H1 (cell line): ENCODE data around the gene TBC1D19. TPM values are rescaled to one million over a fixed set of nuclear protein-coding genes. Genes with fewer than 3 reads are reported as not detected.

ENCODE experiments used
- CTCF ChIA-PET: fragments of 300-600 bp; sonication (Branson Sonifier 250); formaldehyde crosslinking; loops from one replicate; lab custom pipeline; 2021; ENCODE audit not compliant: partially characterized antibody; lab: Charles Lee
- POLR2A ChIA-PET: fragments of 300-600 bp; sonication (Branson Sonifier 250); formaldehyde crosslinking; loops from one replicate; lab custom pipeline; 2021; ENCODE audit warnings: inconsistent platforms; ENCODE audit not compliant: partially characterized antibody; lab: Charles Lee
- DNase-seq, 2 experiments: peaks; one replicate each; pipeline versions ENCODE4 v3.0.0 to v3.0.0-alpha.2; 2010 to 2022; ENCODE audit warnings: low spot score in 2 of 2, low read depth in 1 of 2, mixed read lengths in 1 of 2
- FAIRE-seq: peaks from 2 replicates; lab custom pipeline; 2011; peaks lifted over from hg19 to GRCh38; lab: Jason Lieb, UNC
- H2AFZ ChIP-seq: 2 replicates; pipeline ENCODE4 v1.8.1; 2012; ENCODE audit warnings: low read length, inconsistent platforms
- H2AK5ac ChIP-seq: 2 replicates; pipeline ENCODE4 v1.6.1; 2013; ENCODE audit warnings: low read depth, low read length
- H2BK120ac ChIP-seq: replicated peaks from 2 replicates; pipeline ENCODE3; 2013; ENCODE audit warnings: low read depth, low read length, inconsistent platforms
- H2BK12ac ChIP-seq: 2 replicates; pipeline ENCODE4 v1.6.1; 2013; ENCODE audit warnings: low read depth, low read length
- H2BK15ac ChIP-seq: 2 replicates; pipeline ENCODE4 v1.6.1; 2013; ENCODE audit warnings: low read length
- H2BK20ac ChIP-seq: 2 replicates; pipeline ENCODE4 v1.6.1; 2013; ENCODE audit warnings: low read length
- H2BK5ac ChIP-seq: 2 replicates; pipeline ENCODE4 v1.6.1; 2013; ENCODE audit warnings: low read depth, low read length
- H3K14ac ChIP-seq: 2 replicates; pipeline ENCODE4 v1.6.1; 2013; ENCODE audit warnings: inconsistent platforms; ENCODE audit not compliant: insufficient read length
- H3K18ac ChIP-seq: 2 replicates; pipeline ENCODE4 v1.6.1; 2013; ENCODE audit warnings: low read length; ENCODE audit errors: extremely low read depth
- H3K23ac ChIP-seq: 2 replicates; pipeline ENCODE4 v1.6.1; 2013; ENCODE audit warnings: inconsistent platforms; ENCODE audit not compliant: insufficient read length
- H3K23me2 ChIP-seq: 2 replicates; pipeline ENCODE4 v1.6.1; 2013; ENCODE audit warnings: low read depth, low read length
- H3K27ac ChIP-seq: 2 replicates; pipeline ENCODE4 v1.6.1; 2011; ENCODE audit warnings: low read depth, low read length, inconsistent platforms
- H3K27me3 ChIP-seq, 4 experiments: replicated peaks in 1 of 4; 1 replicate in 1 of 4; 2 replicates in 3 of 4; pipeline versions ENCODE4 v1.6.1 to v1.8.1; 2011 to 2013; ENCODE audit warnings: low read length in 3 of 4, mild to moderate bottlenecking in 3 of 4, inconsistent platforms in 2 of 4, mixed read lengths in 2 of 4, moderate library complexity in 1 of 4; ENCODE audit not compliant: control insufficient read depth in 3 of 4, insufficient read depth in 3 of 4; ENCODE audit errors: extremely low read depth in 1 of 4
- H3K36me3 ChIP-seq, 4 experiments: 2 replicates each; pipeline versions ENCODE4 v1.6.1 to v1.8.1; 2011 to 2013; ENCODE audit warnings: mild to moderate bottlenecking in 4 of 4, low read length in 3 of 4, moderate library complexity in 2 of 4, control low read depth in 1 of 4, inconsistent platforms in 1 of 4; ENCODE audit not compliant: insufficient read depth in 4 of 4, control insufficient read depth in 2 of 4
- H3K4ac ChIP-seq: replicated peaks from 2 replicates; pipeline ENCODE3; 2013; ENCODE audit warnings: low read length, low read depth, mixed read lengths, inconsistent platforms; ENCODE audit not compliant: insufficient read length
- H3K4me1 ChIP-seq, 4 experiments: replicated peaks in 1 of 4; 1 replicate in 1 of 4; 2 replicates in 3 of 4; pipeline versions ENCODE4 v1.6.1 to v1.8.1; 2011 to 2013; ENCODE audit warnings: low read length in 3 of 4, inconsistent platforms in 2 of 4, mixed read lengths in 1 of 4; ENCODE audit not compliant: insufficient read depth in 4 of 4, control insufficient read depth in 3 of 4
- H3K4me2 ChIP-seq, 2 experiments: 2 replicates each; pipeline versions ENCODE4 v1.6.1 to v1.8.1; 2011 to 2013; ENCODE audit warnings: low read depth in 2 of 2, low read length in 2 of 2, control low read depth in 1 of 2, inconsistent platforms in 1 of 2, mild to moderate bottlenecking in 1 of 2; ENCODE audit not compliant: insufficient read depth in 1 of 2
- H3K4me3 ChIP-seq, 4 experiments: fragments of 200-600, 300-600 bp in 1 of 4; sonication (generic), shearing (Covaris generic), sonication (Bioruptor Twin) in 1 of 4; 2 replicates each; pipeline versions ENCODE4 v1.5.1 to v1.8.1; 2011 to 2016; ENCODE audit warnings: low read length in 4 of 4, low read depth in 3 of 4, control low read depth in 2 of 4, inconsistent platforms in 2 of 4, mild to moderate bottlenecking in 2 of 4, mixed read lengths in 1 of 4, moderate library complexity in 1 of 4; ENCODE audit not compliant: insufficient read depth in 2 of 4; ENCODE audit errors: extremely low read depth in 1 of 4
- H3K56ac ChIP-seq: replicated peaks from 2 replicates; pipeline ENCODE3; 2013; ENCODE audit warnings: low read depth, mild to moderate bottlenecking, mixed read lengths, low read length, inconsistent platforms; ENCODE audit not compliant: insufficient read length
- H3K79me1 ChIP-seq: 2 replicates; pipeline ENCODE4 v1.6.1; 2013; ENCODE audit warnings: low read depth, low read length, control low read depth
- H3K79me2 ChIP-seq, 2 experiments: 2 replicates each; pipeline versions ENCODE4 v1.6.1 to v1.8.1; 2012 to 2013; ENCODE audit warnings: low read length in 2 of 2, mild to moderate bottlenecking in 2 of 2, inconsistent platforms in 1 of 2; ENCODE audit not compliant: insufficient read depth in 2 of 2, control insufficient read depth in 1 of 2
- H3K9ac ChIP-seq, 4 experiments: replicated peaks in 1 of 4; 1 replicate in 1 of 4; 2 replicates in 3 of 4; pipeline versions ENCODE4 v1.6.1 to v1.8.1; 2011 to 2013; ENCODE audit warnings: low read depth in 3 of 4, low read length in 3 of 4, control low read depth in 2 of 4, mild to moderate bottlenecking in 2 of 4, moderate library complexity in 2 of 4, inconsistent platforms in 1 of 4; ENCODE audit errors: extremely low read depth in 1 of 4
- H3K9me3 ChIP-seq, 2 experiments: 2 replicates each; pipeline versions ENCODE4 v1.6.1 to v1.8.1; 2012 to 2013; ENCODE audit warnings: mild to moderate bottlenecking in 2 of 2, moderate library complexity in 2 of 2, control low read depth in 1 of 2, inconsistent platforms in 1 of 2, low read depth in 1 of 2, low read length in 1 of 2, mixed read lengths in 1 of 2; ENCODE audit not compliant: insufficient read depth in 2 of 2
- H4K20me1 ChIP-seq, 2 experiments: replicated peaks in 1 of 2; 2 replicates each; pipeline versions ENCODE3 to v1.8.1; 2011 to 2013; ENCODE audit warnings: inconsistent platforms in 2 of 2, low read length in 2 of 2, mild to moderate bottlenecking in 1 of 2; ENCODE audit not compliant: insufficient read depth in 2 of 2, control insufficient read depth in 1 of 2
- H4K5ac ChIP-seq: 2 replicates; pipeline ENCODE4 v1.6.1; 2013; ENCODE audit warnings: low read length, low read depth, mixed read lengths, inconsistent platforms; ENCODE audit not compliant: insufficient read length
- H4K8ac ChIP-seq: 2 replicates; pipeline ENCODE4 v1.8.0; 2013; ENCODE audit warnings: mild to moderate bottlenecking, moderate library complexity, low read length, inconsistent platforms; ENCODE audit not compliant: insufficient read depth; ENCODE audit errors: extremely low read depth
- H4K91ac ChIP-seq: replicated peaks from 2 replicates; pipeline ENCODE3; 2013; ENCODE audit warnings: low read length, mixed read lengths, inconsistent platforms; ENCODE audit not compliant: insufficient read length
- BRCA1 ChIP-seq: IDR thresholded peaks from 2 replicates; pipeline ENCODE4 v1.6.1; 2012; ENCODE audit warnings: low read depth, low read length, improper control_type of control experiment
- CREB1 ChIP-seq: IDR thresholded peaks from 2 replicates; pipeline ENCODE4 v1.6.1; 2012; ENCODE audit warnings: inconsistent platforms
- CTBP2 ChIP-seq: IDR thresholded peaks from 2 replicates; pipeline ENCODE4 v1.7.0; 2011; ENCODE audit warnings: borderline replicate concordance, mild to moderate bottlenecking, moderate library complexity, mixed read lengths, low read length; ENCODE audit not compliant: insufficient read depth, insufficient read length
- GABPA ChIP-seq: IDR thresholded peaks from 2 replicates; pipeline ENCODE4 v1.6.1; 2011; ENCODE audit warnings: mild to moderate bottlenecking, low read length, moderate library complexity, borderline replicate concordance; ENCODE audit not compliant: insufficient read depth
- KDM4A ChIP-seq: IDR thresholded peaks from one replicate; pipeline ENCODE4 v1.7.1; 2012; ENCODE audit warnings: low read depth, mild to moderate bottlenecking, moderate library complexity, low read length, inconsistent platforms; ENCODE audit not compliant: severe bottlenecking
- MAFK ChIP-seq: IDR thresholded peaks from 2 replicates; pipeline ENCODE4 v1.6.1; 2012; ENCODE audit warnings: low read depth, mild to moderate bottlenecking, improper control_type of control experiment, low read length
- NRF1 ChIP-seq: IDR thresholded peaks from 2 replicates; pipeline ENCODE4 v1.6.1; 2011; ENCODE audit warnings: mild to moderate bottlenecking, low read depth, low read length, improper control_type of control experiment
- RXRA ChIP-seq: IDR thresholded peaks from 2 replicates; pipeline ENCODE4 v1.6.1; 2011; ENCODE audit warnings: low read depth, mild to moderate bottlenecking, low read length, moderate library complexity; ENCODE audit not compliant: insufficient read depth
- SAP30 ChIP-seq: fragments of 300-600 bp; sonication (generic); IDR thresholded peaks from 2 replicates; pipeline ENCODE4 v1.7.1; 2012; ENCODE audit warnings: low read length, moderate library complexity, mild to moderate bottlenecking, inconsistent platforms; ENCODE audit not compliant: insufficient read depth, insufficient replicate concordance
- SP1 ChIP-seq: IDR thresholded peaks from 2 replicates; pipeline ENCODE4 v1.6.1; 2011; ENCODE audit warnings: low read depth, low read length
- TEAD4 ChIP-seq: IDR thresholded peaks from 2 replicates; pipeline ENCODE4 v1.6.1; 2012; ENCODE audit warnings: low read depth, low read length, inconsistent platforms, mixed read lengths
- WGBS, 2 experiments: shearing (Covaris generic) in 1 of 2; methylation state at CpG; one replicate each; pipeline versions ENCODE4 v1.1.6 to v1.1.7; 2013 to 2015; ENCODE audit warnings: low lambda C conversion rate in 2 of 2, mixed read lengths in 2 of 2, inconsistent platforms in 1 of 2, low coverage in 1 of 2, missing lambda C conversion rate in 1 of 2; ENCODE audit not compliant: insufficient replicate concordance in 2 of 2, insufficient coverage in 1 of 2, insufficient read length in 1 of 2; ENCODE audit errors: extremely low coverage in 1 of 2, missing lambda C conversion rate in 1 of 2; 5-methylcytosine and 5-hydroxymethylcytosine counted together
- polyA plus RNA-seq, 7 experiments: library from polyadenylated mRNA; depleted of rRNA in 3 of 7; stranded (reverse) in 5 of 7; unstranded in 2 of 7; fragments of >200 nt in 5 of 7; fragments of 200-250 nt in 2 of 7; gene quantifications; 1 replicate in 5 of 7; 2 replicates in 1 of 7; 4 replicates in 1 of 7; pipeline versions ENCODE4 v1.2.1 to v1.2.3, GENCODE V29; 2011 to 2013; ENCODE audit warnings: missing spikeins in 2 of 7, mixed read lengths in 2 of 7
- total RNA-seq: library from RNA; stranded (reverse); fragmentation: NEBNext Ultra II Directional; extraction: Animal tissue kit (Norgen Biotek cat#: 25700); gene quantifications from 2 replicates; pipeline ENCODE4 v1.2.1, GENCODE V29; 2021
- TF ChIP-seq, protein P1 (sequence below): IDR thresholded peaks from 2 replicates; pipeline ENCODE4 v1.6.1; 2012; ENCODE audit warnings: inconsistent platforms
- TF ChIP-seq, protein P2 (sequence below): IDR thresholded peaks from 2 replicates; pipeline ENCODE4 v1.6.1; 2011; ENCODE audit warnings: low read depth, mild to moderate bottlenecking, low read length; ENCODE audit not compliant: insufficient read depth

The TBC1D19 gene
- total and polyA plus RNA-seq, 2 of the 8 experiments (the other 6 are each of a cell fraction or from before 2014, with no cell fraction given): 1.9 to 3.5 TPM

DNA sequence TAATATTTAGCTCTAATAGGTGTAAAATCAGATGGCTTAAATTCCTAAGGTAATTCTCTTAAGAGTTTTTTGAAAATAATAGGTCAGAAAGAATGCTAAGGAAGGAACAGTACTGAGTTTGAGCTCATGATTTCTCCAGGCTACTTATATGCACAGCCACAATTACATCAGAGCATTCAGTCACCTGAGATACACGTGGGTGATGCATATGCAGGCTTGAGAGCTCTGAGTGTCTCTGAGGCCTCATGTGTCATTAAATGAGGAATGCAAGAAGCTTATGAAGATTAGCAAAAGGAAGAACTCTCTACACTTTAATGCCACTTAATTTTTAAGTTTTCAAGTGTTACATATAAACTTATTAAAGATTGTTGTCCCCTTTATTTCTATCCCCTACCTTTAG lies 152.7 kb downstream of the TBC1D19 start:
- DNase-seq: no peak
- TF ChIP-seq MAFK (no peak), SP1 (no peak), NRF1 (no peak), SAP30 (no peak), BRCA1 (no peak), TEAD4 (no peak), CTBP2 (no peak), KDM4A (no peak), RXRA (no peak), GABPA (no peak), CREB1 (no peak)
- TF ChIP-seq, protein P1, sequence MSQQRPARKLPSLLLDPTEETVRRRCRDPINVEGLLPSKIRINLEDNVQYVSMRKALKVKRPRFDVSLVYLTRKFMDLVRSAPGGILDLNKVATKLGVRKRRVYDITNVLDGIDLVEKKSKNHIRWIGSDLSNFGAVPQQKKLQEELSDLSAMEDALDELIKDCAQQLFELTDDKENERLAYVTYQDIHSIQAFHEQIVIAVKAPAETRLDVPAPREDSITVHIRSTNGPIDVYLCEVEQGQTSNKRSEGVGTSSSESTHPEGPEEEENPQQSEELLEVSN: no peak
- TF ChIP-seq, protein P2, sequence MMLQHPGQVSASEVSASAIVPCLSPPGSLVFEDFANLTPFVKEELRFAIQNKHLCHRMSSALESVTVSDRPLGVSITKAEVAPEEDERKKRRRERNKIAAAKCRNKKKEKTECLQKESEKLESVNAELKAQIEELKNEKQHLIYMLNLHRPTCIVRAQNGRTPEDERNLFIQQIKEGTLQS: no peak
- H3K27me3 ChIP-seq: no peaks in the 10 kb centered on the region
- no peak overlapping the region for H3K56ac ChIP-seq
- H2AK5ac ChIP-seq: no peak overlapping the region
- FAIRE-seq: no peak
- H2BK120ac ChIP-seq: no peak overlapping the region
- no peaks in the 10 kb centered on the region for H3K9me3 ChIP-seq
- no peak overlapping the region for H3K14ac ChIP-seq
- H3K4me3 ChIP-seq: no peak overlapping the region
- 74% methylated on average over 1 of the region's 1 CpG; no CpG with 5 or more reads in 1 of the 2 experiments for WGBS, 2 experiments
- H3K4me1 ChIP-seq: no peaks in the 10 kb centered on the region
- no peak overlapping the region for H3K9ac ChIP-seq
- no peaks in the 10 kb centered on the region for H3K36me3 ChIP-seq
- H4K20me1 ChIP-seq: no peaks in the 10 kb centered on the region
- ChIA-PET POLR2A (no interaction called here), CTCF (interaction anchor here (0.6 to 1.2 kb wide), 2 partner anchors 274 to 1919 kb away, joined by 3 to 5 read pairs; no protein-coding TSS in a partner anchor)
- H2BK20ac ChIP-seq: no peak overlapping the region
- H3K79me2 ChIP-seq: no peaks in the 10 kb centered on the region
- no peak overlapping the region for H3K18ac ChIP-seq
- H3K4ac ChIP-seq: no peak overlapping the region
- no peak overlapping the region for H4K5ac ChIP-seq
- no peak overlapping the region for H2BK15ac ChIP-seq
- H3K27ac ChIP-seq: no peak overlapping the region
- H3K23ac ChIP-seq: no peak overlapping the region
- no peak overlapping the region for H2BK5ac ChIP-seq
- H3K23me2 ChIP-seq: no peaks in the 10 kb centered on the region
- no peak overlapping the region for H4K91ac ChIP-seq
- no peaks in the 10 kb centered on the region for H3K79me1 ChIP-seq
- no peak overlapping the region for H4K8ac ChIP-seq
- H2AFZ ChIP-seq: no peak overlapping the region
- H3K4me2 ChIP-seq: no peak overlapping the region
- H2BK12ac ChIP-seq: no peak overlapping the region
